ENCODE measurements around the gene SOX18.

SOX18 gene

DNA sequence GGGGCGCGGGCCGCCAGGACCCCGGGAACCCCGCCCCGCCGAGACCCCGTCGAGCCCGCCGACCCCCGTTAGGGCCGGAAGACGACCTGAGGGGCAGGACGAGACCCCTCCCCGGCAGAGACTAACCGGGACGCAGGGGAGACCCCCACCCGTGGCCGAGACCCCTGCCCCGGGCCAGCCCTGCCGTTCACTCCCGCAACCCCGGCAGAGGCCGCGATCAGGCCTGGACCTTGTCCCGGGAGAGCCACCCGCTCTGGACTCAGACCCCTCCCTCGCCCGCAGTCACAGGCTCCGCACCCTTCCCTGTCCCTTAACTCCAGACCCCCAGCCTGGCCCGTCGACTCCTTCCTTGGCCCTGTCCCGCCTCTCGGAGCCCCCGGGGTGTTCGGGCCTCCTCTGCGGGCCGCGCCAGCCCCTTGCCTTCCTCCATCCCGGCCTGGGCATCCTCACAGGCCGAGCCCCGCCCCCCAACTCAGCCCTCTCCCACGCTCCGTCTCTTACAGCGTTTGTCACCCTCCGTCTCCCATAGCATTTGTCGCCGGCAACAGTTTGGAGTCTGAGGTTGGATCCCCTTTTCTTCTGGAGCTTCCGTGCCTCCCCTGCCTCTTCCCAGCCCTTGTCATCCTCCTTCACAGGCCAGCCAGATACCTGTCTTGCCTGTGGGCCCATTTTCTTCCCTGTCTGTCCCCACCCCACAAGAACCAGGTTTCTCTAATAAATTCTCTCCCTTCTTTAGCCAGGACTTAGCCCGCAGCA, 14.1 kb upstream of the SOX18 start:
- H3K4me1 ChIP-seq, result peaks cover 0 to 32% (median 23%) of the 10 kb centered on the region in 4 donors
- peaks cover 0 to 6% (median 0%) of the 10 kb centered on the region in 3 donors for H3K36me3 ChIP-seq
- DNase-seq, result peak in 1 of 2 donors; percentile 80
- H3K4me3 ChIP-seq, result peak overlapping the region; percentile 87 to 90
- intact Hi-C loops (cut with DNase I; ENCODE audit: low total_unique reads), result no loop called here
- peaks cover 0 to under 1% of the 10 kb centered on the region in 2 donors for H3K27me3 ChIP-seq
- H3K9me3 ChIP-seq, result no peaks in the 10 kb centered on the region
- TF ChIP-seq, protein P1, sequence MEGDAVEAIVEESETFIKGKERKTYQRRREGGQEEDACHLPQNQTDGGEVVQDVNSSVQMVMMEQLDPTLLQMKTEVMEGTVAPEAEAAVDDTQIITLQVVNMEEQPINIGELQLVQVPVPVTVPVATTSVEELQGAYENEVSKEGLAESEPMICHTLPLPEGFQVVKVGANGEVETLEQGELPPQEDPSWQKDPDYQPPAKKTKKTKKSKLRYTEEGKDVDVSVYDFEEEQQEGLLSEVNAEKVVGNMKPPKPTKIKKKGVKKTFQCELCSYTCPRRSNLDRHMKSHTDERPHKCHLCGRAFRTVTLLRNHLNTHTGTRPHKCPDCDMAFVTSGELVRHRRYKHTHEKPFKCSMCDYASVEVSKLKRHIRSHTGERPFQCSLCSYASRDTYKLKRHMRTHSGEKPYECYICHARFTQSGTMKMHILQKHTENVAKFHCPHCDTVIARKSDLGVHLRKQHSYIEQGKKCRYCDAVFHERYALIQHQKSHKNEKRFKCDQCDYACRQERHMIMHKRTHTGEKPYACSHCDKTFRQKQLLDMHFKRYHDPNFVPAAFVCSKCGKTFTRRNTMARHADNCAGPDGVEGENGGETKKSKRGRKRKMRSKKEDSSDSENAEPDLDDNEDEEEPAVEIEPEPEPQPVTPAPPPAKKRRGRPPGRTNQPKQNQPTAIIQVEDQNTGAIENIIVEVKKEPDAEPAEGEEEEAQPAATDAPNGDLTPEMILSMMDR (IDR thresholded peaks at IDR 0.05), result no peak
- H3K27ac ChIP-seq, result peak overlapping the region; percentile 87 to 89

DNA sequence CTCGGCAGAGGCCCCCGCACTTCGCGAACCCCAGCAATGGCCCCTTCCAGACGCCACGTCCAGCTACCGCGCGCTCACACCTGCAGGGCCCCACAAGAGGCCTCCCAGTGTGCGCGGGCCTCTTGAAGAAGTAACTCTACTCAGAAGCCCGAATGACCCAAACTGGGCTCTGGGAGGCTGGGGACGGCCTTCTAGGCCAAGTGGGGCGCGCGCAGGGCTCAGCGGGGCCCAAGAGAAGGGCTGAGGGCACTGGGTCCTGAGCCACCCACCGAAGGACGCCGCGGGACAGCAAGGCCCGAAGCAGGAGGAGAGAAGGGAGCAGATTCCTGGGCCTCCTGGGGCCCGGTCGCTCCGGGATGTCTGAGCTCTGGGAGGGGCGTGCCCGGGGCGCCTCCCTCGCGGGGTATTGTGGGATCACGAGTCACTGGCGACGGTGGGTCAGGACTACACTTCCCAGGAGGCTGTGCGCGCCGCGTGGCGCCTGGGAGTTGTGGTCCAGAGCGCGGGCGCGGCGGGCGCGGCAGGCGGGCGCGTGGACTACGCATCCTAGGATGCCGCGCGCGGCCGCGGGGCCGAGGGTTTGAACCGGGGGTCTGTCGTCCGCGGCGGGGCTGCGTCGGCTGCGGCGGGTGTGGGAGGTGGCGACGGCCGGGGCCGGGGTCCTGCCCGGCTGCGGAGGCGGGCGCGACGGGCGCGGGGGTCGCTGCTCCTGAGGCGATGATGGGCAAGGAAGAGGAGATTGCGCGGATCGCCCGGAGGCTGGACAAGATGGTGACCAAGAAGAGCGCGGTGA, 13.4 kb upstream of the SOX18 start, which contains the start of gene TCEA2:
TCEA2 (plus strand) TSS at position 603 of the 793 bp plus-strand sequence; CDS start at position 718, 115 bp downstream.
- Histone ChIP-seq H3K4me1 (peaks cover 0 to 32% (median 23%) of the 10 kb centered on the region in 4 donors), H3K4me3 (peak within 1 kb of the TSS; percentile 87 to 90)
- TF ChIP-seq, protein P1 (IDR thresholded peaks at IDR 0.05), result no peak

DNA sequence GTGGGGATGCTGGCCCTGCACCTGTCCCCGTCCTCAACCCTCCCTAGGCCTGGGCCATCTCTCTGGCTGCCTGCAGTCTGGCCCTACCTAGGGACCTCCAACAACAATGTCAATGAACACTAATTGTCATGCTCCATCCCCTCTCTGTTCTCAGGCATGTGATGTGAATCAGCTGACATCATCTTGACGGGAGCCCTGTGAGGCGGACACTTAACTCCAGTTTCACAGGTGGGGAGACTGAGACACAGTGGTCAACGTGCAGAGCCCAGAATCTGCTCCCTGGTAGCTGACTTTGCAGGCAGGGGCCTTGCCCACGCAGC, 12.8 kb upstream of the SOX18 start:
- TF ChIP-seq, protein P1 (IDR thresholded peaks at IDR 0.05), result no peak
- H3K4me1 ChIP-seq, result peaks cover 0 to 32% (median 23%) of the 10 kb centered on the region in 4 donors
- H3K27me3 ChIP-seq, result peaks cover 0 to 14% of the 10 kb centered on the region in 2 donors
- no peaks in the 10 kb centered on the region for H3K36me3 ChIP-seq
- H3K4me3 ChIP-seq, result peak overlapping the region; percentile 87 to 90
- peak overlapping the region; percentile 87 to 89 for H3K27ac ChIP-seq
- H3K9me3 ChIP-seq, result no peaks in the 10 kb centered on the region
- intact Hi-C loops (cut with DNase I; ENCODE audit: low total_unique reads), result no loop called here
- no peak for DNase-seq

More for the DNA sequence above, 13.4 kb upstream of the SOX18 start, which contains the start of gene TCEA2:
- peak within 1 kb of the TSS; percentile 87 to 89 for H3K27ac ChIP-seq
- peak; percentile 96 to 98 for DNase-seq
- H3K9me3 ChIP-seq, result no peaks in the 10 kb centered on the region
- peaks cover 0 to 8% of the 10 kb centered on the region in 2 donors for H3K27me3 ChIP-seq
- intact Hi-C loops (cut with DNase I; ENCODE audit: low total_unique reads), result no loop called here
- H3K36me3 ChIP-seq, result no peaks in the 10 kb centered on the region

DNA sequence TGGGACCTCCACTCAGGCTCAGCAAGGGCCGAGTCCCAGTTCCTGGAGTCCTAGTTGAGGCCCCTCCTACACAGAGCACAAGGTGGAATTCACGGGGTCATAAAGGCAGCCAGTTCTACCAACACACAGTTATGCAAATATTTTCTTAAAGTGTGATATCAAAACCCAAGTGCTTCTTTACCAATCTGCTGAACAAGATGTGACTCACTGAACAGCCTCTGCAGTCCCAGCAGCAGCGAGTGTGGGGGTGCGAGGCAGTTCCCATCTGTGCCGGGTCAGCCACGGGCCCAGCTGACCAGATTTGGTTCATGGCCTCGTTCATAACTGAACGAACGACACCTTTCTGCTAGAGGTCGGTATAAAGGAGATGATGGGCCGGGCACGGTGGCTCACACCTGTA, 9.1 kb upstream of the SOX18 start:
- H3K27me3 ChIP-seq, result peaks cover 0 to 51% of the 10 kb centered on the region in 2 donors
- TF ChIP-seq, protein P1 (IDR thresholded peaks at IDR 0.05), result no peak
- intact Hi-C loops (cut with DNase I; ENCODE audit: low total_unique reads), result no loop called here
- peaks cover 0 to 15% (median 5%) of the 10 kb centered on the region in 4 donors for H3K4me1 ChIP-seq
- H3K27ac ChIP-seq, result no peak overlapping the region
- H3K36me3 ChIP-seq, result no peaks in the 10 kb centered on the region
- DNase-seq, result no peak
- no peak overlapping the region for H3K4me3 ChIP-seq
- H3K9me3 ChIP-seq, result no peaks in the 10 kb centered on the region

DNA sequence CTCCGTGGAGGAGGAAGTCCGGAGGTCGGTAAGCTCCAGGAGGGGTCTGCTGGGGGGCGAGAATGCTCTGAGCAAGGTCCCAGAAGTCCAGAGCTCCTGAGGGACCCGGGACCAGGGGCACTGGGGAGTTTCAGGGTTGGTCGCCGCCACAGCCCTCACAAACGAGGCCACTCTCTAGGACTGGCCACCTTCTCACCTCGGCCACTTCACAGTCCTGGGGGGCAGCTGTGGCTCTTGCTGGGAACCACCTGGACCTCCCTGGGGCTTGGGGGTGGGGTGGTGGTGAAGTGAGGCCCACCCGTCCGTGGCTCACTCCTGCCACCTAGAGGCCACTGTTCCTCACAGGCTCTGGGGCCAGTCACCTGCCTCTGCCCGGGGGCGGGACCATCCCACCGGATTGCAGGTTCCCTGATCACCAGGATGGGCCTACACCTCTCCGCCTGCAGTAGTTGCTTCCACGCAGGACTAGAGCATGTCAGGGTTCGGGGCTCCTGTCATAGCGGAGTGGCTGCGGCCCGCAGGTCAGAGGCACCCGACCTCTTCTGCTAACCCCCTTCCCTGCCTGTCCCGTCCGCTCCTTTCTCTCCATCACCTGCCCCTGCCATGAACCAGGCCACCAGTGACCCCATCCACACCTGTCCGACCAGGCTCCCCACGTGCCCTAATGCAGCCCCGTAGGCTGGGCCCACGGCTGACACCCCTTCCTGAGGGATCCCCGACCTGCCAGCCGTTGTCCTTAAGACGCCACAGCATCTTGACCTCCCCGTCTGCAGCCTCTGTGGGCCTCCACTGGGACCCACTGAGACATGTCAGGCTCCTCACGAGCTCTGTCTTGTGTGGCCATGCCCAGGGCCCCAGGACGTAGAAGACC, 8.4 kb upstream of the SOX18 start:
- peaks cover 0 to 58% of the 10 kb centered on the region in 2 donors for H3K27me3 ChIP-seq
- no peaks in the 10 kb centered on the region for H3K36me3 ChIP-seq
- DNase-seq, result peak in 1 of 2 donors; percentile 57
- intact Hi-C loops (cut with DNase I; ENCODE audit: low total_unique reads), result no loop called here
- no peaks in the 10 kb centered on the region for H3K9me3 ChIP-seq
- no peak overlapping the region for H3K27ac ChIP-seq
- no peak overlapping the region for H3K4me3 ChIP-seq
- TF ChIP-seq, protein P1 (IDR thresholded peaks at IDR 0.05), result peak; percentile 56 to 69
- peaks cover 0 to 15% (median 5%) of the 10 kb centered on the region in 4 donors for H3K4me1 ChIP-seq
